Right cardiac atrium (tissue), 5 donors: ENCODE data around the gene TTYH1. TPM values are rescaled to one million over a fixed set of nuclear protein-coding genes. Genes with fewer than 3 reads are reported as not detected.
"Not testable (repeated sequence)": the region's sequence is repeated elsewhere in the genome, so short reads cannot be mapped to it uniquely, and the experiment has no call there.

ENCODE experiments used
- ATAC-seq, 2 donors: fragments of 200-7000 bp; cut with Tn5 transposase; one replicate each; pipeline versions ENCODE4 v1.8.0 to v1.9.1; 2020; ENCODE audit warnings: moderate library complexity in 2 of 2, mild to moderate bottlenecking in 1 of 2
- DNase-seq, 3 donors: peaks; one replicate each; pipeline ENCODE4 v3.0.0-alpha.2; 2020
- H3K27ac ChIP-seq: one replicate; pipeline ENCODE4 v1.5.1; 2013; ENCODE audit warnings: mild to moderate bottlenecking, low read length, control low read depth, moderate library complexity
- H3K27me3 ChIP-seq: one replicate; pipeline ENCODE4 v1.6.1; 2013; ENCODE audit not compliant: control insufficient read depth, insufficient read depth
- H3K4me1 ChIP-seq: one replicate; pipeline ENCODE4 v1.6.1; 2013; ENCODE audit warnings: low read length; ENCODE audit not compliant: control insufficient read depth, insufficient read depth
- H3K4me3 ChIP-seq: one replicate; pipeline ENCODE4 v1.5.1; 2013; ENCODE audit warnings: low read length, control low read depth
- H3K9me3 ChIP-seq: one replicate; pipeline ENCODE4 v1.6.1; 2013; ENCODE audit warnings: low read length; ENCODE audit not compliant: control insufficient read depth
- WGBS: extraction: QIAGEN DNeasy Blood & Tissue Kit; methylation state at CpG from one replicate; pipeline ENCODE4 v1.1.7; 2013; 5-methylcytosine and 5-hydroxymethylcytosine counted together
- intact Hi-C, 4 donors: fragments of 100-400 bp; cut with DNase I; formaldehyde crosslinking; loops; one replicate each; pipeline versions ENCODE4 v1.11.0 to v1.14.0; 2022 to 2023
- polyA plus RNA-seq: library from polyadenylated mRNA; stranded (reverse); fragments of 200-250 nt; gene quantifications from one replicate; pipeline ENCODE4 v1.2.3, GENCODE V29; 2013
- total RNA-seq, 4 donors: library from RNA; stranded (reverse); fragmentation: NEBNext Ultra II Directional; extraction: Animal tissue kit (Norgen Biotek cat#: 25700); gene quantifications; one replicate each; pipeline ENCODE4 v1.2.1, GENCODE V29; 2021
- donor health status: healthy with polysubstance abuse.
- donor health status: DM: no; HTN: yes; CAD: no.
- donor health status: DM: no; HTN: no; CAD: no.
- donor health status: DM: no; HTN: yes; CAD: no; lungs with severe emphysema.
- donor health status: DM: yes; HTN: yes; CAD: no.

TTYH1 gene
- total and polyA plus RNA-seq, 5 donors = 2.4 to 3.6 (median 3.0) TPM

DNA sequence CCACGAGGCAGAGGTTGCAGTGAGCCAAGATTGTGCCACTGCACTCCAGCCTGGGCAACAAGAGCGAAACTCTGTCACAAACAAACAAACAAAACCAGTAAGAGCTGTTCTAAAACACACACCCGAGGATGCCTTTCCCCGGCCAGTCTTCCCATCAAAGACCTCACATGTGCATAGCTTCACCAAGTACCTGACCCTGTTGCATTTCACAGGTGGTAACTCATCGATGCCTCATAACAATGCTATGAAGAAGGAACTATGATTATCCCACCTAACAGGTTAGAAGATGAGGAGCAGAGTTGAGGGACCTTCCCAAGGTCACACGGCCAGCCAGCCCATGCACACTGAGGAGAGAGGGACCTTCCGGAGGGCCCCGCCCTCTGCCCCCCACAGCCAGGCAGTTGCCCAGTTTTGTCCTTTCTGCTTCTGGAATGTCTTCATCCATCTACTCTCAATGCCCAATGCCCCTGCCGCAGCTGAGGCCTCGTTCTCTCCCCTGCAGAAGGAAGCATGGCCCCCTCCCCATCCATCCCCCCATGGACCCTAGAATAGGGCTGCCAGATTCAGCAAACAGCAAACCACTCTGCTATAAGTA lies 17.0 kb downstream of the TTYH1 start:
- Histone ChIP-seq H3K4me3 (no peak overlapping the region), H3K27ac (no peak overlapping the region), H3K4me1 (peaks cover 8% of the 10 kb centered on the region), H3K9me3 (no peaks in the 10 kb centered on the region), H3K27me3 (no peaks in the 10 kb centered on the region)
- DNase-seq (no peak), ATAC-seq (no peak)
- intact Hi-C loops = no loop called here
- WGBS = 75% methylated on average over 10 of the region's 10 CpGs

DNA sequence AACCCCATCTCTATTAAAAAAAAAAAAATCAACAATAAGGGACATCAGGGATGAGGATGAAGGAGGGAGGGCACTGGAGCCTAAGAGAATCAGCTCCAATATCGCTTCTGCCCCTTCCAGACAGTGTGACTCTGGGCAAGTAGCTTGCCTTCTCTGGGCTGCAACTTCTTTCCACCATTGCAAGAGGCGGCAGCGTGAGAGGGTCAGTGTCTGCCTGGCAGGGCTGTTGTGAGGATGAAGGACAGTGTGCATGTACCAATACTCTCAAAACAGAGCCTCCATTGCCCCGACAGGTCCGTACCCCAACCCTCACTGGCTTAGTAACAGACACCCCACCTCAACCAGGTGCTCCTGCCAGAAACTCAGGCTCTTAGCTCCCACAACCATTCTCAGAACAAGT lies 18.4 kb downstream of the TTYH1 start:
- ATAC-seq (no peak), DNase-seq (peak in 1 of 3 donors; percentile 1)
- 91% methylated on average over 5 of the region's 5 CpGs for WGBS
- Histone ChIP-seq H3K4me3 (no peak overlapping the region), H3K27me3 (no peaks in the 10 kb centered on the region), H3K9me3 (no peaks in the 10 kb centered on the region), H3K27ac (no peak overlapping the region), H3K4me1 (peaks cover 8% of the 10 kb centered on the region)
- intact Hi-C loops = no loop called here

DNA sequence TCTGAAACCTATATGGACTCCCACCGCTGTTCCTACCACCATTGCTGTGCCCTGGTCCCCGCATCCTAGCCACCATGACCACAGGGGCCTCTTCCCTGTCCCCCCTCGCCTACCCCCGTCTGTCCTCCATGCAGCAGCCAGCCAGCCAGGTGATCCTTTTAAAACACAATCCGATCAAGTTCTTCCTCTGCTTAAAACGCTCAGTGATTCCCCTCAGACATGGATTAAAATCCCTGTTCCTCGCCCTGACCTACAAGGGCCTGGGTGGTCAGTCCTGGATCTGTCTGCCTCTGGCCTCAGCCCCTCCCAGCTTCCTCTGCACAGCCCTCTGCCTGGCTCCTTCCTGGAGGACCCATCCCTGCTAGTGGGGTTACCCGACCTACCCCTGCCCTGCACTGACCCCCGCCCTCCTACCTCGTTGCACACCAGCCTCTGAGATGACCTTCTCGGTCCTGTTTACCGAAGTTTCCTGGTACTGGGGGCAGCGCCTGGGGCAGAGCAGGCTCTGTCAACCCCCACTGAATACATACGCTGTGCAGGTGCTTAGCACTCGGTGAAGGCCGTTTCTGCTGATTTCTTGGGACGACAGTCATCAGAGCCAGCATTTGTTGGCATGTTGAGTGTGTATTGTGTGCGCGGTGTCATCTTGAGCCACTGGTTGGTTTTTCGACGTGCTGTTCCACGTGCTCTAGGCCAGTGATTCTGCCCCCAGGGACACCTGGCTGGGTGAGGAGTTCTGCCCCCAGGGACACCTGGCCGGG lies 19.0 kb downstream of the TTYH1 start:
- peak; percentile 7 to 76 (median 68) for DNase-seq
- Histone ChIP-seq H3K27ac (no peak overlapping the region), H3K9me3 (no peaks in the 10 kb centered on the region), H3K4me3 (no peak overlapping the region), H3K4me1 (peaks cover 8% of the 10 kb centered on the region), H3K27me3 (no peaks in the 10 kb centered on the region)
- intact Hi-C loops = no loop called here
- no peak for ATAC-seq
- 54% methylated on average over 23 of the region's 23 CpGs for WGBS

DNA sequence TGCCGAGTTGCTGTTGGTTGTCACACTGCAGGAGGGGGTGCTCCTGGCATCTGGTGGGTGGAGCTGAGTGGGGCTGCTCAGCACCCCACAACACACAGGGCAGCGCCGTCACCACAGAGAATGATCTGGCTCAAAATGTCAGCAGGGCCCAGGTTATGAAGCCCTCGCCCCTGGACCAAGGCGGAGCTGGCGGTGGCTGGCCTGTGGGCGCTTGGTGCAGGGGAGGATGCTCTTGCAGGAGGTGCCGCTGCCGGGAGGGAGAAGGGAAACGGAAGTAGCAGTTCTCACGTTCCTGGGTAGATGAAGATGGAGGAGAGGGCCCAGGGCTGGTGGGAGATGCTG lies 19.6 kb downstream of the TTYH1 start:
- H3K27ac ChIP-seq = no peak overlapping the region
- no peak overlapping the region for H3K4me3 ChIP-seq
- ATAC-seq (peak in 1 of 2 donors; percentile 2), DNase-seq (peak in 1 of 3 donors; percentile 22)
- 37% methylated on average over 11 of the region's 11 CpGs for WGBS
- intact Hi-C loops = no loop called here
- peaks cover 8% of the 10 kb centered on the region for H3K4me1 ChIP-seq
- no peaks in the 10 kb centered on the region for H3K9me3 ChIP-seq
- no peaks in the 10 kb centered on the region for H3K27me3 ChIP-seq

DNA sequence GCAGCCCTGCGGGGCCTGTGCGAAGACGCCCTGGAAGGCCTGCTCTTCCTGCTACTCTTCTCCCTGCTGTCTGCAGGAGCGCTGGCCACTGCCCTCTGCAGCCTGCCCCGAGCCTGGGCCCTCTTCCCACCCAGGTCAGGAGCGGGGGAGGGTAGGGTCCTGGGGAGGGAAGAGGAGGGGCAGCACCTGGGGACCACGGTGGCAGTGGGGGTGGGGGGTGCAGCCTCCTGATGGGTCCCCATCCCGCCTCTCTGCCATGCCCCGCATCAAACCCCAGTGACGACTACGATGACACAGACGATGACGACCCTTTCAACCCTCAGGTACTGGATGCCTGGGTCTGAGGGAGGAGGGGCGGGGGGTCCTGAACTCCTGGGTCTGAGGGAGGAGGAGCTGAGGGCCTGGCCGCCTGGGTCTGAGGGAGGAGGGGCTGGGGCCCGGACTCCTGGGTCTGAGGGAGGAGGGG lies 20.3 kb downstream of the TTYH1 start:
- Histone ChIP-seq H3K4me1 (peaks cover 8% of the 10 kb centered on the region), H3K9me3 (no peaks in the 10 kb centered on the region), H3K4me3 (no peak overlapping the region), H3K27me3 (no peaks in the 10 kb centered on the region), H3K27ac (no peak overlapping the region)
- DNase-seq (peak in 2 of 3 donors; percentile 21 to 57), ATAC-seq (peak; percentile 6 to 9)
- 34% methylated on average over 16 of the region's 16 CpGs for WGBS
- intact Hi-C loops = no loop called here

DNA sequence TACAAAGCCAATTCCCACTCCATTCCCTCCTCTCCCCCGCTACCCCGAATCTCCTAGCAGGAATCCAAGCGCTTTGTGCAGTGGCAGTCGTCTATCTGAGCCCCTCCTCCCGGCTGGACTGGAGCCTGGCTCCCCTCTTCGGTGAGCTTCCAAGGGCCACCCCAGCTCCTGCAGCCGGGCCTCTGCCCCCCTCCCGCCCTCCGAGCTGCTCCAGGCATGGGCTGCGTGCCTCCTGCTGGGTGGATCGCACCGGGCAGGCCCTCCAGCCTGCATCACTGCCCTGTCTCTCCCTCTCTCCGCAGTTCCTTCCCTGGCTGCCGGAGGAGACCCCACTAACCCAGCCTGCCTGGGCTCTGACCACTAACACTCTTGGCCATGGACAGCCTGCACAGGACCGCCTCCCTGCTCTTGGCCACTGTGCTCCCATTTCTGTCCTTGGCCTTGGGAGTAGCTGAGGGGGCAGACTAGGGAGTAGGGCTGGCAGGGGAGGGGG lies 20.8 kb downstream of the TTYH1 start:
- H3K27me3 ChIP-seq = no peaks in the 10 kb centered on the region
- ATAC-seq = peak; percentile 19 to 53
- H3K4me1 ChIP-seq = peaks cover 6% of the 10 kb centered on the region
- peak in 2 of 3 donors; percentile 17 to 76 for DNase-seq
- WGBS = 35% methylated on average over 15 of the region's 15 CpGs
- H3K9me3 ChIP-seq = no peaks in the 10 kb centered on the region
- intact Hi-C loops = no loop called here
- H3K27ac ChIP-seq = no peak overlapping the region
- no peak overlapping the region for H3K4me3 ChIP-seq

DNA sequence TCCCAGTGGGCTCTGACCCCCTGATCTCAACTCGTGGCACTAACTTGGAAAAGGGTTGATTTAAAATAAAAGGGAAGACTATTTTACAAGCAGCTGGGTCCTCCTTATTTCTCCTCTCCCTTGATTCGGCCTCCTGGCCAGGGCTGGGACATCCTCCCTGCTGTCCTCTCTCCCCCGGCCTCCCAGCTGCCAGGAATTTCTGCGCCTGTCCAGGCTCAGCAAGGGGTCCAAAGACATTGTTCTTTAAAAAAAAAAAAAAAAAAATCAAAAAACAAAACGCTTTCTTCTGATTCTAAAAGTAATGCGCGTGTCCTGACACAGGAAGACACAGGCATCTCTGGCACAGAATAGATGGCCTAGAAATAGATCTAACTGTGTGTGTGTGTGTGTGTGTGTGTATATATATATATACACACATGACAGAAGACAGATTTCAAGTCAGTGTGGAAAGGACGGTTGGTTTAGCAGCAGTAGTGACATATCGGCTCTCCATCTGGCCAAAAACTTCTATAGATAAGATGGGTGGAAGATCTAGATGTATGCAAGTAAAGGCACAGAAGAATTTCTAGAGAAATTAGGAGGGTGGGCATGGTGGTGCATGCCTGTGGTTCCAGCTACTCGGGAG lies 21.5 kb downstream of the TTYH1 start:
- DNase-seq (no peak), ATAC-seq (no peak)
- peaks cover 4% of the 10 kb centered on the region for H3K4me1 ChIP-seq
- H3K27ac ChIP-seq = no peak overlapping the region
- intact Hi-C loops = no loop called here
- H3K27me3 ChIP-seq = no peaks in the 10 kb centered on the region
- 46% methylated on average over 10 of the region's 10 CpGs for WGBS
- no peak overlapping the region for H3K4me3 ChIP-seq
- no peaks in the 10 kb centered on the region for H3K9me3 ChIP-seq

DNA sequence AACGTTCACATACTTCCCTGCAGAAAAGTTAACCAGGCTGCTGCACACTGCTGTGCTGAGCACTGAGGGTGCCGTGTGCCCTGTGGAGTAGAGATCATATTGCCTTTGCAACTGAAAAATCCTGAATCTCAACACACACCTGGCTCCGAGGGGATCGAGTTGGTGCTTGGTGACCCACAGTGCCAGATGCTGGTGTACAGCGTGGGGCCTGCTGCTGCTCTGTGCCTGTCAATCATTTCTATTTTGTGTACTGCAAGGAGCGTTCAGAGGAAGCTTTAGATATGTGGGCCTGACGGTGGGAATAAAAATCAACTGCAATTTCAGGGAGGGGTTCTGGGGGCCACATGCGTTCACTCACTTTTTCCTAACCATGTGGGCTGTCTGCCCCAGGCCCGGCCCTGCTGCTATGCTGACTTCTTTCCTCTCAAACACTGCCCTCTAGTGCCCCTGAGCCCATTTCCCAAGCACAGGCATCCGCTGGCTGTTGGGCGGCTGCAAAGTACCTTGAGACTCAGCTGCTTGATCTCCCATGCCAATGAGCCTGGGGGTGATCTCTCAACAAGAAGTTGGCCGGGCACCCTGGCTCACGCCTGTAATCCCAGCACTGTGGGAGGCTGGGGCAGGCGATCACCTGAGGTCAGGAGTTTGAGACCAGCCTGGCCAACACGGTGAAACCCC lies 24.0 kb downstream of the TTYH1 start:
- Histone ChIP-seq H3K4me3 (no peak overlapping the region), H3K27ac (no peak overlapping the region), H3K9me3 (no peaks in the 10 kb centered on the region), H3K4me1 (peaks cover 4% of the 10 kb centered on the region), H3K27me3 (no peaks in the 10 kb centered on the region)
- peak in 2 of 3 donors; percentile 41 to 61 for DNase-seq
- 61% methylated on average over 15 of the region's 15 CpGs for WGBS
- ATAC-seq = peak; percentile 29 to 39
- intact Hi-C loops = no loop called here

DNA sequence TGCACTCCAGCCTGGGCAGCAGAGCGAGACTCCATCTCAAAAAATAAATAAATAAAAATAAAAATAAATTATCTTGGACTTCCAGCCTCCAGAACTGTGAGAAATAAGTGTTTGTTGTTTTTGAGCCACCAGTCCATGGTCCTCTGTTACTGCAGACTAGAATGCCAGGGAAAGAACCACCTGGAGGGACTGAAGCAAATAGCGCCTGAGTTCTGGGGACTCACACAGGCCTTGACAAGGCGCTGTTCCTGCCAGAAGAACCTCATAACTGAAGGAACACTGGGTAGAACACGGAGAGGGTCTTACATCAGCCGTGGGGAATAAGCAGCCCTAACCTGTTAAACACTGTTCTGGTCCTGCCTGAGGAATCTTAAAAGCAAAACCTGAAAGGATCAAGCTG lies 25.4 kb downstream of the TTYH1 start:
- intact Hi-C loops = no loop called here
- no peak overlapping the region for H3K27ac ChIP-seq
- WGBS = 95% methylated on average over 5 of the region's 5 CpGs

DNA sequence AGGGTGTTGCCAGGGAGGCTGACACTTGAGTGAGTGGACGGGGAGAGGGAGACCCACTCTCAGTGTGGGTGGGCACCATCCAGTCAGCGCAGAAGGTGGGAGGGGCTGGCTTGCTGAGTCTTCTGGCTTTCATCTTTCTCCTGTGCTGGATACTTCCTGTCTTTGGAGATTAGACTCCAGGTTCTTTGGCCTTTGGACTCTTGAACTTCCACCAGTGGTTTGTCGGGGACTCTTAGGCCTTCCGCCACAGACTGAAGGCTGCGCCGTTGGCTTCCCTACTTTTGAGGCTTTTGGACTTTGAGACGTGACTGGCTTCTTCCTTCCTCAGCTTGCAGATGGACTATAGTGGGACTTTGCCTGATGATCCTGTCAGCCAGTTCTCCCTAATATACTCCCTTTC lies 29.5 kb downstream of the TTYH1 start:
- H3K4me3 ChIP-seq = no peak overlapping the region
- H3K27ac ChIP-seq = no peak overlapping the region
- WGBS = 72% methylated on average over 7 of the region's 7 CpGs
- H3K4me1 ChIP-seq = no peaks in the 10 kb centered on the region
- H3K27me3 ChIP-seq = no peaks in the 10 kb centered on the region
- DNase-seq (peak in 1 of 3 donors; percentile 11), ATAC-seq (no peak)
- H3K9me3 ChIP-seq = no peaks in the 10 kb centered on the region
- intact Hi-C loops = no loop called here

More for the DNA sequence above, 25.4 kb downstream of the TTYH1 start:
- Histone ChIP-seq H3K27me3 (no peaks in the 10 kb centered on the region), H3K9me3 (no peaks in the 10 kb centered on the region), H3K4me1 (peaks cover 4% of the 10 kb centered on the region), H3K4me3 (no peak overlapping the region)
- DNase-seq (no peak), ATAC-seq (no peak)

DNA sequence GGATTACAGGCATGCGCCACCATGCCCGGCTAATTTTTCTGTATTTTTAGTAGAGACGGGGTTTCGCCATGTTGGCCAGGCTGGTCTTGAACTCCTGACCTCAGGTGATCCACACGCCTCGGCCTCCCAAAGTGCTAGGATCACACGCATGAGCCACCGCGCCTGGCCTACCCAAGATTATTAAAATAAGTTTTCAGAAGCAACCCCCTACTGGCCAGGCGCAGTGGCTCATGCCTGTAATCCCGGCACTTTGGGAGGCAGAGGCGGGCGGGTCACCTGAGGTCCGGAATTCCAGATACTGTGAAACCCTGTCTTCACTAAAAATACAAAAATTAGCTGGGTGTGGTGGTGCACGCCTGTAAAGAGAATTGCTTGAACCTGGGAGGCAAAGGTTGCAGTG lies 31.1 kb downstream of the TTYH1 start:
- ATAC-seq, intact Hi-C loops, H3K9me3 ChIP-seq, H3K4me1 ChIP-seq, H3K27me3 ChIP-seq, H3K4me3 ChIP-seq, H3K27ac ChIP-seq: not testable (repeated sequence)
- DNase-seq = peak in 1 of 3 donors; percentile 8
- WGBS = 91% methylated on average over 15 of the region's 15 CpGs
